Tibial nerve (tissue), 4 donors: ENCODE measurements around the gene USP22. TPM values are rescaled to one million over a fixed set of nuclear protein-coding genes. Genes with fewer than 3 reads are reported as not detected.

ENCODE experiments used
- DNase-seq, 2 donors: peaks; one replicate each; pipeline ENCODE4 v3.0.0-alpha.2; 2019; ENCODE audit warnings: low spot score in 2 of 2
- H3K27ac ChIP-seq, 4 donors: fragments of 200-600 bp; sonication (generic) in 3 of 4; one replicate each; pipeline ENCODE4 v1.5.1; 2017 to 2019; ENCODE audit warnings: mild to moderate bottlenecking in 1 of 4
- H3K27me3 ChIP-seq, 2 donors: fragments of 200-600 bp; sonication (generic) in 1 of 2; one replicate each; pipeline versions ENCODE4 v1.5.1 to v1.6.0; 2017 to 2019
- H3K36me3 ChIP-seq, 3 donors: fragments of 200-600 bp; sonication (generic); one replicate each; pipeline ENCODE4 v1.5.1; 2018 to 2019
- H3K4me1 ChIP-seq, 4 donors: fragments of 200-600 bp; sonication (generic) in 3 of 4; one replicate each; pipeline ENCODE4 v1.5.1; 2017 to 2019
- H3K4me3 ChIP-seq, 4 donors: fragments of 200-600 bp; sonication (generic) in 3 of 4; one replicate each; pipeline ENCODE4 v1.5.1; 2017 to 2019; ENCODE audit warnings: mild to moderate bottlenecking in 1 of 4, moderate library complexity in 1 of 4
- H3K9me3 ChIP-seq, 4 donors: fragments of 200-600 bp; sonication (generic) in 3 of 4; one replicate each; pipeline ENCODE4 v1.5.1; 2017 to 2019
- CTCF ChIP-seq, 5 experiments: fragments of 200-600 bp in 3 of 5; fragments of 450-650 bp in 2 of 5; sonication (generic) in 3 of 5; IDR thresholded peaks; one replicate each; pipeline ENCODE4 v1.5.1; 2016 to 2019; ENCODE audit warnings: antibody characterized with exemption in 5 of 5, mild to moderate bottlenecking in 3 of 5, moderate library complexity in 2 of 5
- EP300 ChIP-seq, 2 donors: sonication (generic); formaldehyde crosslinking; IDR thresholded peaks; one replicate each; pipeline ENCODE4 v1.6.1; 2017; ENCODE audit warnings: antibody characterized with exemption in 2 of 2, mild to moderate bottlenecking in 1 of 2
- POLR2A ChIP-seq, 2 donors: fragments of 450-650 bp; IDR thresholded peaks; one replicate each; pipeline ENCODE4 v1.6.1; 2017; ENCODE audit warnings: antibody characterized with exemption in 2 of 2, mild to moderate bottlenecking in 2 of 2, moderate library complexity in 2 of 2
- WGBS, 2 donors: methylation state at CpG; one replicate each; pipeline ENCODE4 v1.1.5; 2018; 5-methylcytosine and 5-hydroxymethylcytosine counted together
- total RNA-seq, 4 donors: library from RNA; depleted of rRNA; stranded (reverse); fragments of >200 nt; gene quantifications; one replicate each; pipeline ENCODE4 v1.1.0, GENCODE V29; 2016

The USP22 gene
- total RNA-seq, 4 donors from 2014 or later, result 109 to 169 (median 133) TPM

- TF ChIP-seq CTCF (IDR thresholded peaks at IDR 0.05), result no peak
- no peak for TF ChIP-seq POLR2A (IDR thresholded peaks at IDR 0.05)
- no peak for TF ChIP-seq EP300 (IDR thresholded peaks at IDR 0.05)
- no peak overlapping the region for H3K4me3 ChIP-seq
- DNase-seq, result no peak
- no peaks in the 10 kb centered on the region for H3K9me3 ChIP-seq
- no peaks in the 10 kb centered on the region for H3K4me1 ChIP-seq
- no peaks in the 10 kb centered on the region for H3K27me3 ChIP-seq
- no peak overlapping the region for H3K27ac ChIP-seq
- 14 to 21% methylated on average over 2 of the region's 2 CpGs for WGBS, 2 donors
- H3K36me3 ChIP-seq, result no peaks in the 10 kb centered on the region
These were observed 75.9 kb downstream of the USP22 start for GRCh38 chr17:20966870-20967269.

GRCh38 chr17:20965492-20965891 lies 77.3 kb downstream of the USP22 start:
- DNase-seq, result no peak
- no peaks in the 10 kb centered on the region for H3K4me1 ChIP-seq
- 73 to 93% methylated on average over 1 of the region's 1 CpG for WGBS, 2 donors
- H3K9me3 ChIP-seq, result no peaks in the 10 kb centered on the region
- TF ChIP-seq CTCF (IDR thresholded peaks at IDR 0.05), result no peak
- TF ChIP-seq EP300 (IDR thresholded peaks at IDR 0.05), result no peak
- TF ChIP-seq POLR2A (IDR thresholded peaks at IDR 0.05), result no peak
- no peak overlapping the region for H3K4me3 ChIP-seq
- no peaks in the 10 kb centered on the region for H3K27me3 ChIP-seq
- H3K27ac ChIP-seq, result no peak overlapping the region
- no peaks in the 10 kb centered on the region for H3K36me3 ChIP-seq

- H3K4me1 ChIP-seq, result no peaks in the 10 kb centered on the region
- 35 to 38% methylated on average over 5 of the region's 5 CpGs for WGBS, 2 donors
- H3K36me3 ChIP-seq, result no peaks in the 10 kb centered on the region
- TF ChIP-seq EP300 (IDR thresholded peaks at IDR 0.05), result no peak
- TF ChIP-seq POLR2A (IDR thresholded peaks at IDR 0.05), result no peak
- TF ChIP-seq CTCF (IDR thresholded peaks at IDR 0.05), result no peak
- no peak overlapping the region for H3K27ac ChIP-seq
- no peak overlapping the region for H3K4me3 ChIP-seq
- no peaks in the 10 kb centered on the region for H3K27me3 ChIP-seq
- H3K9me3 ChIP-seq, result no peaks in the 10 kb centered on the region
- DNase-seq, result no peak
These were observed 81.2 kb downstream of the USP22 start for GRCh38 chr17:20961586-20961985.

GRCh38 chr17:20960871-20961270 lies 81.9 kb downstream of the USP22 start:
- Histone ChIP-seq H3K4me1 (peaks cover 0 to 5% (median 0%) of the 10 kb centered on the region in 4 donors), H3K4me3 (no peak overlapping the region), H3K27me3 (no peaks in the 10 kb centered on the region), H3K27ac (no peak overlapping the region), H3K9me3 (no peaks in the 10 kb centered on the region), H3K36me3 (no peaks in the 10 kb centered on the region)
- DNase-seq, result no peak
- whole genome bisulfite sequencing, 2 donors, result 88 to 90% methylated on average over 7 of the region's 7 CpGs
- TF ChIP-seq EP300 (IDR thresholded peaks at IDR 0.05) (no peak), POLR2A (IDR thresholded peaks at IDR 0.05) (no peak), CTCF (IDR thresholded peaks at IDR 0.05) (no peak)

- Histone ChIP-seq H3K36me3 (no peaks in the 10 kb centered on the region), H3K27ac (peak overlapping the region in 1 of 4 donors; percentile 26), H3K4me1 (peaks cover 0 to 14% (median 0%) of the 10 kb centered on the region in 4 donors), H3K27me3 (no peaks in the 10 kb centered on the region), H3K4me3 (no peak overlapping the region), H3K9me3 (no peaks in the 10 kb centered on the region)
- WGBS, 2 donors, result 53 to 59% methylated on average over 6 of the region's 6 CpGs
- peak in 1 of 2 donors; percentile 26 for DNase-seq
- no peak for TF ChIP-seq EP300 (IDR thresholded peaks at IDR 0.05)
These were observed 87.1 kb downstream of the USP22 start for GRCh38 chr17:20955427-20956323.
